Esophagus squamous epithelium (tissue), 4 donors: ENCODE results near the gene KCNJ6.

Experiments
- POLR2A ChIP-seq, 4 donors: fragments of 450-650 bp; IDR thresholded peaks; one replicate each; pipeline ENCODE4 v1.6.1; 2017; ENCODE audit warnings: antibody characterized with exemption in 4 of 4, mild to moderate bottlenecking in 4 of 4, moderate library complexity in 3 of 4
- TF ChIP-seq, protein P1 (sequence below), 6 experiments: fragments of 450-650 bp in 4 of 6; fragments of 200-600 bp in 2 of 6; sonication (generic) in 2 of 6; IDR thresholded peaks; one replicate each; pipeline ENCODE4 v1.5.1; 2016 to 2019; ENCODE audit warnings: antibody characterized with exemption in 6 of 6, mild to moderate bottlenecking in 4 of 6, moderate library complexity in 4 of 6

DNA sequence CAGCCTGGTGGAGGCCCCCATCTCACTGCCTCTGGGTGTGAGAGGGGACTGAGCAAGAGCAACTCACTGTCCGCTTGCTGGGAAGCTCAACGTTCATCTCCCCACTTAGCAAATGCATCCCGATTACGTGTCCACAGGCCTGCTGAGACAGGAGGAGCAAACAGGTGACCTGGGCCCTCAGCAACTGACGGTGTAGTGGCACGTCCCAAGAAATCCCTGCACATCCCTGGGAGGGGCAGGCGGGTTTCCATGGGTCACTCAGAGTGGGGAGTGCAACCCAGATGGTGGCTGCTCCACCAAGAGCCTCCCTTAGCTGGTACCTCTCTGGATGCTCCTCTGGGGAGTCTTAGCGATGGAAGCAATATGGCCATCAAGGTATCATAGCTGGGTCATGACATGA is 320.3 kb downstream of the KCNJ6 start:
- no peak for TF ChIP-seq POLR2A (IDR thresholded peaks at IDR 0.05)
- TF ChIP-seq, protein P1, sequence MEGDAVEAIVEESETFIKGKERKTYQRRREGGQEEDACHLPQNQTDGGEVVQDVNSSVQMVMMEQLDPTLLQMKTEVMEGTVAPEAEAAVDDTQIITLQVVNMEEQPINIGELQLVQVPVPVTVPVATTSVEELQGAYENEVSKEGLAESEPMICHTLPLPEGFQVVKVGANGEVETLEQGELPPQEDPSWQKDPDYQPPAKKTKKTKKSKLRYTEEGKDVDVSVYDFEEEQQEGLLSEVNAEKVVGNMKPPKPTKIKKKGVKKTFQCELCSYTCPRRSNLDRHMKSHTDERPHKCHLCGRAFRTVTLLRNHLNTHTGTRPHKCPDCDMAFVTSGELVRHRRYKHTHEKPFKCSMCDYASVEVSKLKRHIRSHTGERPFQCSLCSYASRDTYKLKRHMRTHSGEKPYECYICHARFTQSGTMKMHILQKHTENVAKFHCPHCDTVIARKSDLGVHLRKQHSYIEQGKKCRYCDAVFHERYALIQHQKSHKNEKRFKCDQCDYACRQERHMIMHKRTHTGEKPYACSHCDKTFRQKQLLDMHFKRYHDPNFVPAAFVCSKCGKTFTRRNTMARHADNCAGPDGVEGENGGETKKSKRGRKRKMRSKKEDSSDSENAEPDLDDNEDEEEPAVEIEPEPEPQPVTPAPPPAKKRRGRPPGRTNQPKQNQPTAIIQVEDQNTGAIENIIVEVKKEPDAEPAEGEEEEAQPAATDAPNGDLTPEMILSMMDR (IDR thresholded peaks at IDR 0.05) = no peak
